SJSA1 (cell line): ENCODE results near the gene TMPRSS12. TPM values are rescaled to one million over a fixed set of nuclear protein-coding genes. Genes with fewer than 3 reads are reported as not detected.

Experiments used
- total RNA-seq: library from RNA; depleted of rRNA; stranded (reverse); fragments of >200 nt; shearing (Covaris generic); gene quantifications from 2 replicates; pipeline ENCODE4 v1.2.3, GENCODE V29; 2014; rRNA removed

Gene TMPRSS12
- total RNA-seq, 1 experiment from 2014 or later = not detected

Other genes starting within 250 kb of the TMPRSS12 start
- gene ATF1, start 78.8 kb upstream of the TMPRSS12 start, total RNA-seq = 36.9 and 38.1 TPM in 2 replicates
- gene HIGD1C, start 109.6 kb downstream of the TMPRSS12 start, total RNA-seq = not detected in 2 replicates
- gene SLC11A2, start 183.5 kb downstream of the TMPRSS12 start, total RNA-seq = 19.6 and 40.0 TPM in 2 replicates
- 28.5 and 43.0 TPM in 2 replicates for gene LETMD1, start 205.4 kb downstream of the TMPRSS12 start, total RNA-seq
- gene CSRNP2, start 240.7 kb downstream of the TMPRSS12 start, total RNA-seq = 18.4 and 29.0 TPM in 2 replicates